ENCODE results near the gene TFDP1. TPM values are rescaled to one million over a fixed set of nuclear protein-coding genes. Genes with fewer than 3 reads are reported as not detected.

The TFDP1 gene
- polyA plus RNA-seq, 3 donors from 2014 or later = 25.2 to 39.3 (median 33.7) TPM

DNA sequence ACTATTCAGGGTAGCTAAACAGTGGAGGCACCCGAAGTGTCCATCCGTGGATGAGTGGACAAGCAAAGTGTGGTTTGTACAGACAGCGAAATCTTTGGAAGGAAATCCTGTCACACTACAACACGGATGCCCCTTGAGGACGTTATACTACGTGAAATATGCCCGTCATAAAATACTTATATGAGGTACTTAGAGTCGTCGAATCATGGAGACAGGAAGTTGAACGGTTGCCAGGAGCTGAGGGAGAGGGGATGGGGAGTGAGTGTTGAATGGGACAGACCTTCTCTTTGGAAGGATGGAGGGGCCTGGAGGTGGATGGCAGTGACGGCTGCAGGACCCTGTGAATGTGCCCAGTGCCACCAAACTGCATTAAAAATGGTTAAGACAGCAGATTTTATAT is 61.8 kb downstream of the TFDP1 start:
- DNase-seq = no peak
- Mint-ChIP-seq H3K4me1 (peaks cover 1 to 7% of the 10 kb centered on the region in 2 donors), H3K4me3 (no peak overlapping the region), H3K9me3 (no peaks in the 10 kb centered on the region), H3K27me3 (ENCODE audit: low read depth in 3 of 3) (peaks cover 0 to 4% (median 2%) of the 10 kb centered on the region in 3 donors), H3K36me3 (peaks cover 3 to 8% (median 7%) of the 10 kb centered on the region in 3 donors), H3K27ac (no peak overlapping the region)

DNA sequence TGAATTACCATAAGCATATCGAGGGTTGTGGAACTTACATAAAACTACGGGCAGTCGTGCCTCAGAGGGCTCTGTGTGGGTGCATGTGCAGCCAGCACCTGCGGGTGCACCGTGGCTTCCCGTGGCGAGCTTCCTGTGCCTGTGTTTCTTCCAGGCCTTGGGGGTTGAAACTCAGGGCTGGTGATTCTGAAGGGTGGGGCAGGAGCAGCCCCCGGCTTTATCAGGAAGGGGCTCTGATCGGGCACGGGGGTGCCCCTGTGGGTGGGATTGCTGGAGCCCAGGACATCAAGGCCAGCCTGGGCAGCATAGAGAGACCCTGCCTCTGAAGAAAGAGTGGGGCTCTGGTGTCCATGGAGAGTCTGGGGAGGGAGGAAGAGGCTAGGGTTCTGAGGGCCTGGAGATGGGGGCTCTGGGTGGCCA is 62.4 kb downstream of the TFDP1 start:
- no peak overlapping the region for H3K27ac Mint-ChIP-seq
- DNase-seq = no peak
- no peaks in the 10 kb centered on the region for H3K9me3 Mint-ChIP-seq
- no peak overlapping the region for H3K4me3 Mint-ChIP-seq
- peaks cover 3 to 7% of the 10 kb centered on the region in 2 donors for H3K4me1 Mint-ChIP-seq
- peaks cover 0 to 4% (median 2%) of the 10 kb centered on the region in 3 donors for H3K27me3 Mint-ChIP-seq (ENCODE audit: low read depth in 3 of 3)
- H3K36me3 Mint-ChIP-seq = peaks cover 0 to 7% (median 6%) of the 10 kb centered on the region in 3 donors

DNA sequence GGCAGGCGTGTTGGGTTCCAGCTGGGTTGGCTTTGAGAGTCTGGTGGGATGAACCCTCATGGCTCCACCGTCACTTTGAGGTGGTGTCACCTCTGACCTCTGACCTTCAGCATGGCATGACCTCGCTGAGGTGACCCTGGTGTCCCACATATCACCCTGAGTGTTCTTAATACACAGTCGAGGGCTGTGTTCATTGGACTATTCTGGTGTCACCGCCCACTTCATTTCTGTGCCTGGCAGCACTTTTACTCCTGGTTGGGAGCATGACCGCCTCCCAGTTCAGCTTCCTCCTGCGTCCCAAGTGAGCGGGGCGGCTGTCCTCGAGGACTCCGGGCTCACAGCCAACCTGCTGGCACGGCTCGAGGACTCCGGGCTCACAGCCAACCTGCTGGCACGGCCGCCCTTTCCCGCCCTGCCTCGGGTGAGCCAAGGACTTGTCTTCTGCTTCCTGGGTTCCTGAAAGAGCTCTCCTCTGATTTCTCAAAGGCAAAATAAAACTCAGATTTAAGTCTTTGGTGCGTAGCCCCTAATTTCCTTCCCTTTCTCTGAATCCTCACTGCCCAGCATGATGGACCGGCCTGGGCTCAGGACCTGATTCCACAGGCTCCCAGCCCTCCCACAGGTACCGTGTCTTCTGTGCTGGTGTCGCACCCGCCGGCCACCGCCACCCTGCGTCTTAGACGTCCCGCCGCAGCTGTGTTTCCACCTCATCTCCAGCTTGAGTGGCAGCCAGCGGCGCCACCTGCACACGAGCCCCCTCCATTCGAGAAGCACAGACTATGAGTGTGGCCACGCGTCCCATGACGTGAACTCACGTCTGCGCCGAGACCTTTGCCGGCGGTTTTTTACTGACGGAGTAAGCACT is 63.0 kb downstream of the TFDP1 start:
- Mint-ChIP-seq H3K4me1 (peaks cover 5 to 10% of the 10 kb centered on the region in 2 donors), H3K36me3 (peaks cover 0 to under 1% (median 0%) of the 10 kb centered on the region in 3 donors), H3K27ac (no peak overlapping the region), H3K27me3 (ENCODE audit: low read depth in 3 of 3) (peaks cover 0 to 4% (median 2%) of the 10 kb centered on the region in 3 donors), H3K4me3 (no peak overlapping the region), H3K9me3 (no peaks in the 10 kb centered on the region)
- DNase-seq = no peak

DNA sequence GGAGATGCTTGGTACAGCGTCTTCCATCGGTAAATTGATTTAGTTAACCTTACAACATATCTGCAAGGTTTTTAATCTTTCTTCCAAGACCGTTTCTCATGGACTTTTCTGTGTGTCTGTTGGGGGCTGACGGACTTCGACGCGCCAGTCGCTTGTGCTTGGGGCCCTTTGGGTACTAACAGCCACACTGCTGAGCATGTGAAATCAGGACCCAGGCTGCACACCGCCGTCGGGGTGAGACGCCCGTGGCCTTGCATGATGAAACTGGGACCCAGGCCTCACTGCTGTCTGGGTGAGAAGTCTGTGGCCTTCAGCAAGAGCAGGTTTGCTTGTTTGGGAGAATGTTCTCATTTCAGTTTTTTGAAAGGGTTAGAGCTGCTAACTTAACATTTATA is 63.7 kb downstream of the TFDP1 start:
- Mint-ChIP-seq H3K4me3 (no peak overlapping the region), H3K4me1 (peaks cover 12 to 16% of the 10 kb centered on the region in 2 donors), H3K27me3 (ENCODE audit: low read depth in 3 of 3) (peaks cover under 1 to 4% (median 2%) of the 10 kb centered on the region in 3 donors)

DNA sequence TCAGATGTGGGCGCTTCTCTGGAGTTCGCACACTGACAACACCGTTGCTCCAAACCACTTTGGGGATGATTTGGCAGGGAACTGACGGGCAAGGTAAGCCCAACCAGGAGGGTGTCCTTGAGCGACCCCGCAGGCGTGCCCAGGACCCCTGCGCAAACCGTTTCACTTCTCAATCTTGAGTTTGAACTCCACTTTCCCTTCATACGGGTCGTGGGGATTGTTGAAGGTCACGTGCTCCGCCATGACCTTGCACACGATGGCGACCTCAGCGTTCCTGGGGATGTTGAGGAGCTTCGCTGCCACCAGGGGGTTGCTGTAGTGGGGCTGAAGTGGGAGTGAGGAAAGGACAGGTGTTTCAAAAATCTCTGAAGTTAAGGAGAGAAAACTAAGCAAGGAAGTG is 64.7 kb downstream of the TFDP1 start:
- Mint-ChIP-seq H3K27me3 (ENCODE audit: low read depth in 3 of 3) (peaks cover 1 to 4% (median 2%) of the 10 kb centered on the region in 3 donors), H3K36me3 (no peaks in the 10 kb centered on the region), H3K9me3 (no peaks in the 10 kb centered on the region), H3K27ac (no peak overlapping the region), H3K4me1 (peaks cover 19 to 26% of the 10 kb centered on the region in 2 donors), H3K4me3 (no peak overlapping the region)
- no peak for DNase-seq

More for the DNA sequence above, 63.7 kb downstream of the TFDP1 start:
- Mint-ChIP-seq H3K36me3 (no peaks in the 10 kb centered on the region), H3K9me3 (no peaks in the 10 kb centered on the region), H3K27ac (no peak overlapping the region)
- DNase-seq = no peak

DNA sequence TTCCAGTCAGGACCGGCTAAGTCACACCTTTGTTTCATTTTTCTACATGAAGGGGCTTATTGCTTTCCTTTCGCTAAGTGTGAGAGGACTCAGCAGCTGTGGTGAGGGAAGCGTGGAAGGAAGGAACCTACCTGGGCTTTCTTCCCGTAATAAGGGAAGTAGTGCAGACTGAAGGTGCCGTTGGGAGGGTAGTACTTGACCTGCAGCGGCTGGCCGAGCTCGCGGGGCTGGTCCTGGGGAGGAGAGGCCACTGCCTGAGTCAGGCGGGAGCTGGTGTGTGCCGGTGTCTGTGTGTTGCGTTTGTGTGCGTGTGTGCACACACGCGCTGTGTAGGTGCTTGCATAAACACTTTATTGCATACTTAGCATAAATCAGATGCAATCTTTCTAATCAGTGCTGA is 65.7 kb downstream of the TFDP1 start:
- no peak for DNase-seq
- Mint-ChIP-seq H3K27ac (no peak overlapping the region), H3K27me3 (ENCODE audit: low read depth in 3 of 3) (peaks cover 1 to 4% (median 2%) of the 10 kb centered on the region in 3 donors), H3K4me3 (no peak overlapping the region), H3K4me1 (peaks cover 19 to 27% of the 10 kb centered on the region in 2 donors), H3K36me3 (no peaks in the 10 kb centered on the region), H3K9me3 (no peaks in the 10 kb centered on the region)

DNA sequence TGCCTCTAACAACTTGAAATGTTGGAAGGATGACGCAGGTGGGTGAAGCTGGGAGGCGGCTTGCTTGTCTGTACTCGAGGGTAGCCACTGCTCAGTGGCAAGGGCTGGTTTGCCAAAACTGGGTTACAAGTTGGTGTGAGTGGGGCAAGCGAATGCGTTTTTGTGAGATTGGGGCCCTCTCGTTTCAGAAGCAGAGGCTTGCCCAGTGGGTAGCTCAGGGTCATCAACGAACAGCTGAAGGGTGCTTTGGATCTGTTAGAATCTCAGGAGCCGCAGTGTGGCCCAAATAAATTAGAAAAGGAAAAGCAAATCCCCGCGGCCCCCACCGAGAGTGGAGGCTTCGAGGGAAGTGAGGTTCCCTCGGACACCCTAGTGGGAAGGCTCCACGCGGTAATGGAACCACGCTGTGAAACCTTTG is 66.2 kb downstream of the TFDP1 start:
- no peaks in the 10 kb centered on the region for H3K9me3 Mint-ChIP-seq
- peaks cover 19 to 27% of the 10 kb centered on the region in 2 donors for H3K4me1 Mint-ChIP-seq
- DNase-seq = no peak
- H3K36me3 Mint-ChIP-seq = no peaks in the 10 kb centered on the region
- no peak overlapping the region for H3K27ac Mint-ChIP-seq
- H3K27me3 Mint-ChIP-seq (ENCODE audit: low read depth in 3 of 3) = peaks cover 1 to 4% (median 2%) of the 10 kb centered on the region in 3 donors
- no peak overlapping the region for H3K4me3 Mint-ChIP-seq

DNA sequence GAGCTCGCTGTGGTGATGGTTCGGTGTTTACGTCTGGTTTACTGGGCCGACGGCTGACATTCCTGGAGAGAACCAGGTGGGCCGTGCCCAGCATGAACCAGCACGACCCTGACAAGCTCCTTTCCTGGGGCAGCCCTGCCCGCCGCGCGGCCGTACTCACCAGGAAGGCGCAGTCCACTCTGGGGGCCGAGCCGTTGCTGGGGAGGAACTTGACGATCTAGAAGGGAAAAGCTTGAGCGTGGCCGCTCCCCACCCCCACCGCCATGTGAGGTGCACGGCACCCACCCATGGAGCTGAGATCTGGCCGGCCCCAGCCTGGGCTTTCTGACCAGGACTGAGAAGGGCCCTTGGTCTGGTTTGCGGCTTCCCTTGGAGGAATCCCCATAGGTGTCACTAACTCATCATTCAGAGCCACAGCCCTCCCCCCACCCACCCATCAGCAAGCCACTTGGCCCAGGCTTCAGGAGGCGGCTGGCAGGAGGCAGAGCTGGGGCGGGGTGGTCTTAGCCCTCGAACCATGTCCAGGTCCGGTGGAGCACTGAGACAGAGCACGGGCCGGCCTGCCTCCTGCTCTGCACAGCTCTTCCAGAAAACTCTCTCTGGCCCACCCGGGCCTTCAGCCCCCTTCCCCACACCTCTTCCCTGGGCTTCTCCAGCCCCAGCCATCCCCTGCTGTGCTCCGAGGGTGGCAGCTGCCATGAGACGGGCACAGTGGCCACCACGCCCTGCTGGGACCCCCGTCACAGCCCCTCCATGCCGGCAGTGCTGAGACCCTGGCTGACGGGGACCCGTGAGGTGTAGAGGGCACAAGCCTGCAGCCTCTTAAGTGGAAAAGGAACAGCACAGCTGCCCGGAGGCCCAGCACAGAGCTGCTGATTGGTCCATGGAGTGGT is 67.2 kb downstream of the TFDP1 start:
- Mint-ChIP-seq H3K4me3 (no peak overlapping the region), H3K27ac (no peak overlapping the region), H3K36me3 (no peaks in the 10 kb centered on the region), H3K27me3 (ENCODE audit: low read depth in 3 of 3) (peaks cover 0 to 4% (median 1%) of the 10 kb centered on the region in 3 donors), H3K4me1 (peaks cover 19 to 20% of the 10 kb centered on the region in 2 donors), H3K9me3 (no peaks in the 10 kb centered on the region)
- no peak for DNase-seq

DNA sequence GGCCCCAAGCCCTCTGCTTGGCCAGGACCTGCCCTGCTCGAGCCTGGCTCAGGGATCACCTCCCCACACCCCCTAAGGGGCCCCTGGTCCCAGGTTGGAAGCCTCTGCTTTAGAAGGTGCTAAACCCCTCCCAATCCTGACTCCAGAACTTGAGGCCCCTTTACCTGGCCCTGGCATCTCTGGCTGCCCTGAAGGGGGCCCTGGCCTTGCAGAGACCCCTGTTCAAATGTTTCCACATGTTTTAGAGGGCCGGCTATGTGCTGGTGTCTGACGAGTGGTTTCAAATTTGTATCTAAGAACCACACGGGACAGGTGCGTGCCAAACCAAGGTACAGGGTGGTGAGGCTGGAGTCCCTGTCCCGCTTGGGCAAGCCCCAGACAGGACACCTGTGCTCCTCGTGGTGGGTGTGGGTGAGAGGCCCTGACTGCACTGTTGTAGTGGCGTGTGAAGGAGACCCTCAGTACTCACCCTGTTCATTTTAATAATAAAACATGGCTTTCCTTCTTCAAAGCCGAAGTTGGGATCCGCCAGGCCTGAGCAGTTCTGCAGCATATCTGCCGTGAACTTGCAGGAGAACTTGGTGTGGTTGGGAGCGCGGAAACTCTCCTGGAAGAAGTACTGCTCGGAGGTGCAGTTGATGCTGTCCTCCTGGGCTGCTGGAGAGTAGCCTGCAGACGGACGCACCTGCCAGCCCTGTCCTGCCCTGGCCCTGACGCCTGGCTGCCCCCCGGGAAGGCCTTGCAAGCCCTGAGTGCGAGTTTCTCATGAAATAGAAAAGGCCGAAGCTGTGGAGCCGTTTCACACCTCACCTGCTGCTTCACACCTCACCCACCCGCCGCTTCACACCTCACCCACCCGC is 68.1 kb downstream of the TFDP1 start:
- Mint-ChIP-seq H3K36me3 (no peaks in the 10 kb centered on the region), H3K4me1 (peaks cover 19 to 20% of the 10 kb centered on the region in 2 donors), H3K27ac (peak overlapping the region in 3 of 6 donors; percentile 23 to 62 (median 55)), H3K4me3 (peak overlapping the region in 4 of 5 donors; percentile 18 to 74 (median 41)), H3K27me3 (ENCODE audit: low read depth in 3 of 3) (peaks cover 0 to 4% (median 1%) of the 10 kb centered on the region in 3 donors), H3K9me3 (no peaks in the 10 kb centered on the region)
- DNase-seq = no peak

DNA sequence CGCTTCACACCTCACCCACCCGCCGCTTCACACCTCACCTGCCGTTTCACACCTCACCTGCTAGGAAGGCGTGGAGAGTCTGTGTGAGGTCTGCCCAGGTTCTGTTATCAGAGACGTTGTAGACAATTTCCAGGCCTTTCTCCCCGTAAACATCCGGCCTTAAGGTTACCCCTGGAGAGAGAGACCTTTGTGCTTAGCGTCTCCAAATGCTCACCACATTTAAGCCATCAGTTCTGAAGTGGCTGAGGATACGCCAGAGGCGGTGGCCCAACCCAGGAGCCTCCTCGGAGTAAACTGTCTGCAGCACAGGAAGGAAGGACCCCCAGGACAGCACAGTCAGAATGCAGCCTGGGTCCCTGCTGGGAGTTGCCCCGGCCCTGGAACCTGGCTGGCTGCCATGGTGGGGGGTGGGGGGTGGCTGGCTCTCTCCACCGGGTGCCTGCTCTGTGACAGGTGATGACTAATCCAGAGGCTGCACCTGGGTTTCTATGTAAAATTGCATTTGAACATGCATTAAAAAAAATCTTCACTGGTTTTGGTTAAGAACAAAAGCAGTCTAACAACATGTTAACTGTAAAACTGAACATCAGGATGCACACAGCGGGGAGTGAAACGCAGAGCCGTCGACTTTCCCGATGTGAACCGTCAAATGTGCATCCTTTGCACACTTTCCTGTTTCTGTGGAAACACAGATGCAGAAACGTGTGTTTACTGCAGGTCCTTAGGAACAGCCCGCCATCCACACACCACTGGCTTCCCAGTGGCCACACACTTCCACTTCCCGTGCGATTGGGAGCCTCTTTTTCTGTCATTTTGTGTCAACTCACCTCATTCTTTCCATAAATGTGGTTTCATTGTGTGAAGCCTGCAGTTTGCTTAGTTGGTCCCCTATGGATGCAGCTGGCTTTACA is 69.0 kb downstream of the TFDP1 start:
- Mint-ChIP-seq H3K27me3 (ENCODE audit: low read depth in 3 of 3) (peaks cover 0 to 1% (median 0%) of the 10 kb centered on the region in 3 donors), H3K4me1 (peaks cover 19 to 20% of the 10 kb centered on the region in 2 donors), H3K36me3 (no peaks in the 10 kb centered on the region), H3K27ac (peak overlapping the region in 5 of 6 donors; percentile 21 to 62 (median 45)), H3K9me3 (no peaks in the 10 kb centered on the region), H3K4me3 (peak overlapping the region in 4 of 5 donors; percentile 33 to 74 (median 36))
- DNase-seq = peak in 1 of 3 donors; percentile 9

DNA sequence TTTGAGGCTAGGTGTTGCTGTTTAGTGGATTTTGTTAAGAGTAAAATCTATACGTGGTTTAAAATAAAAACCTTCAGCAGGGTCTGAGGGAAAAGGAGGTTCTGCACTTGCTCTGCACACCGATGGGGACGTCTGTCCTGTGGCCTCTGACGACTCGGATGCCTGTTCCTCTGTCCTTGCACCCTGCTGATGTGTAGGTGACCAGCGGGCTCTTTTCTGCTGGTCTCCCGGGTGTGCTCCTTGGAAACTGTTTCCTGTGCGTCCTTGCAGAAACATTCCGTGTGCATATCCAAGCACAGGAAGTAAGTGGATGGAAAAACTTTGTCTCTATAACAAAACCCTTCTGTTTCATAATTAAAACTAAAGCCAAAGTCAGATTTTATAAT is 69.6 kb downstream of the TFDP1 start:
- Mint-ChIP-seq H3K9me3 (no peaks in the 10 kb centered on the region), H3K36me3 (no peaks in the 10 kb centered on the region), H3K4me3 (peak overlapping the region in 2 of 5 donors; percentile 33 to 74), H3K27me3 (ENCODE audit: low read depth in 3 of 3) (peaks cover 0 to 1% (median 0%) of the 10 kb centered on the region in 3 donors), H3K27ac (peak overlapping the region in 2 of 6 donors; percentile 21 to 46), H3K4me1 (peaks cover 19 to 20% of the 10 kb centered on the region in 2 donors)
- DNase-seq = no peak
